Uterus (tissue), 4 donors: ENCODE data around the gene VANGL2. TPM values are rescaled to one million over a fixed set of nuclear protein-coding genes. Genes with fewer than 3 reads are reported as not detected.
"Not testable (repeated sequence)": the region's sequence is repeated elsewhere in the genome, so short reads cannot be mapped to it uniquely, and the experiment has no call there.

ENCODE experiments used
- DNase-seq, 2 donors: peaks; one replicate each; pipeline ENCODE4 v3.0.0-alpha.2; 2019 to 2020
- H3K27ac ChIP-seq, 2 donors: fragments of 200-600 bp; sonication (generic); 1 replicate in 1 of 2; 2 replicates in 1 of 2; pipeline ENCODE4 v1.5.1; 2016 to 2018
- H3K27me3 ChIP-seq, 2 donors: fragments of 200-600 bp; sonication (generic); one replicate each; pipeline ENCODE4 v1.5.1; 2018 to 2019; ENCODE audit warnings: control low read depth in 1 of 2
- H3K36me3 ChIP-seq, 2 donors: fragments of 200-600 bp; sonication (generic); one replicate each; pipeline ENCODE4 v1.5.1; 2019; ENCODE audit warnings: control low read depth in 1 of 2
- H3K4me1 ChIP-seq, 2 donors: fragments of 200-600 bp; sonication (generic); one replicate each; pipeline ENCODE4 v1.5.1; 2018 to 2019; ENCODE audit warnings: control low read depth in 1 of 2
- H3K4me3 ChIP-seq, 2 donors: fragments of 200-600 bp; sonication (generic); 1 replicate in 1 of 2; 2 replicates in 1 of 2; pipeline ENCODE4 v1.5.1; 2018 to 2019; ENCODE audit warnings: mild to moderate bottlenecking in 1 of 2
- H3K9me3 ChIP-seq, 2 donors: fragments of 200-600 bp; sonication (generic); one replicate each; pipeline ENCODE4 v1.5.1; 2019; ENCODE audit warnings: control low read depth in 1 of 2
- POLR2A ChIP-seq, 2 donors: fragments of 450-650 bp; IDR thresholded peaks; one replicate each; pipeline ENCODE4 v1.6.1; 2016; ENCODE audit warnings: antibody characterized with exemption in 2 of 2, mild to moderate bottlenecking in 1 of 2, moderate library complexity in 1 of 2
- intact Hi-C: fragments of 100-400 bp; cut with DNase I; formaldehyde crosslinking; loops from one replicate; pipeline ENCODE4 v1.15.1; 2023; ENCODE audit warnings: low total_unique reads
- total RNA-seq, 4 donors: library from RNA; depleted of rRNA in 3 of 4; stranded (reverse); fragments of >200 nt in 3 of 4; gene quantifications; one replicate each; pipeline versions ENCODE4 v1.1.0 to v1.2.4, GENCODE V29; 2014 to 2023
- TF ChIP-seq, protein P1 (sequence below), 4 experiments: fragments of 200-600 bp in 2 of 4; fragments of 450-650 bp in 2 of 4; sonication (generic) in 2 of 4; IDR thresholded peaks; one replicate each; pipeline ENCODE4 v1.5.1; 2016 to 2019; ENCODE audit warnings: antibody characterized with exemption in 4 of 4, mild to moderate bottlenecking in 2 of 4, moderate library complexity in 1 of 4
- donor health status: DM: yes; HTN: yes; CAD: no.

Gene VANGL2
- total RNA-seq, 4 donors from 2014 or later: 0.26 to 14.1 (median 4.7) TPM

DNA sequence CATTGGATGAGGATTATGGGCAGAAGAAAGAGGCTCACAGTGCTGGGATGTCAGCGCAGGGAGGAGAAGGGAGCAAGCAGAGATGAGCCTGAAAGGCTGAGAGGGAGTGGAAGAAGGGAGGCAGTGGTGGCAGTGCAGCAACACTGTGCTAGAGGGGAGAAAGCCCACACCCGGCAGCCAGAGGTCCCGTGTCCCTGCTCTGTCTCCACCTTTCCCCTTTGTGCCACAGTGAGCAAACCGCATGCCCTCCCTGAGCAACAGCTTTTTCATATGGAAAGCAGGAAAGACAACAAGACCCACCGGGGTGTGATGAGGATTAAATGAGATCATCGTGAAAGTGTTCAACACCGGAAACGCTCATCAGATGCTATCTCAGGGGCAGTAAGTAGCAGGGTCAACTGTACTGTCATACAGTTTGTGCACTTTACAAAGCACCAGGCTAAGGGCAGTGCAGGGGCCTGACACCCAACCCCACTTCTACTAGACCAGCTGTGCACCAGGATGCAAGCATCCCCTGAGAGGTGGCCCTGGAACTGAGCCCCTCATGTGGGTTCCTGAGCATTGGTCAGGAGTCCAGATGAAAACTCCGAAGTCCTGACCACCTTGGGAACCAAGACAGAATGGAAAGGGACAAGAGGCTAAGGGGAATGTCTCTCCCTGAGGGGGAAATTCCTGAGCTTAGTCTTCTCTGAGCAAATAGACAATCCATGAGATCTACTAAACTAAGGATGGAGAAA, 24.4 kb upstream of the VANGL2 start:
- intact Hi-C loops: no loop called here
- no peak overlapping the region for H3K27ac ChIP-seq
- no peak overlapping the region for H3K4me3 ChIP-seq
- H3K36me3 ChIP-seq: no peaks in the 10 kb centered on the region
- no peak for TF ChIP-seq POLR2A (IDR thresholded peaks at IDR 0.05)
- TF ChIP-seq, protein P1, sequence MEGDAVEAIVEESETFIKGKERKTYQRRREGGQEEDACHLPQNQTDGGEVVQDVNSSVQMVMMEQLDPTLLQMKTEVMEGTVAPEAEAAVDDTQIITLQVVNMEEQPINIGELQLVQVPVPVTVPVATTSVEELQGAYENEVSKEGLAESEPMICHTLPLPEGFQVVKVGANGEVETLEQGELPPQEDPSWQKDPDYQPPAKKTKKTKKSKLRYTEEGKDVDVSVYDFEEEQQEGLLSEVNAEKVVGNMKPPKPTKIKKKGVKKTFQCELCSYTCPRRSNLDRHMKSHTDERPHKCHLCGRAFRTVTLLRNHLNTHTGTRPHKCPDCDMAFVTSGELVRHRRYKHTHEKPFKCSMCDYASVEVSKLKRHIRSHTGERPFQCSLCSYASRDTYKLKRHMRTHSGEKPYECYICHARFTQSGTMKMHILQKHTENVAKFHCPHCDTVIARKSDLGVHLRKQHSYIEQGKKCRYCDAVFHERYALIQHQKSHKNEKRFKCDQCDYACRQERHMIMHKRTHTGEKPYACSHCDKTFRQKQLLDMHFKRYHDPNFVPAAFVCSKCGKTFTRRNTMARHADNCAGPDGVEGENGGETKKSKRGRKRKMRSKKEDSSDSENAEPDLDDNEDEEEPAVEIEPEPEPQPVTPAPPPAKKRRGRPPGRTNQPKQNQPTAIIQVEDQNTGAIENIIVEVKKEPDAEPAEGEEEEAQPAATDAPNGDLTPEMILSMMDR (IDR thresholded peaks at IDR 0.05): no peak
- H3K9me3 ChIP-seq: no peaks in the 10 kb centered on the region
- no peak for DNase-seq
- no peaks in the 10 kb centered on the region for H3K27me3 ChIP-seq
- no peaks in the 10 kb centered on the region for H3K4me1 ChIP-seq

DNA sequence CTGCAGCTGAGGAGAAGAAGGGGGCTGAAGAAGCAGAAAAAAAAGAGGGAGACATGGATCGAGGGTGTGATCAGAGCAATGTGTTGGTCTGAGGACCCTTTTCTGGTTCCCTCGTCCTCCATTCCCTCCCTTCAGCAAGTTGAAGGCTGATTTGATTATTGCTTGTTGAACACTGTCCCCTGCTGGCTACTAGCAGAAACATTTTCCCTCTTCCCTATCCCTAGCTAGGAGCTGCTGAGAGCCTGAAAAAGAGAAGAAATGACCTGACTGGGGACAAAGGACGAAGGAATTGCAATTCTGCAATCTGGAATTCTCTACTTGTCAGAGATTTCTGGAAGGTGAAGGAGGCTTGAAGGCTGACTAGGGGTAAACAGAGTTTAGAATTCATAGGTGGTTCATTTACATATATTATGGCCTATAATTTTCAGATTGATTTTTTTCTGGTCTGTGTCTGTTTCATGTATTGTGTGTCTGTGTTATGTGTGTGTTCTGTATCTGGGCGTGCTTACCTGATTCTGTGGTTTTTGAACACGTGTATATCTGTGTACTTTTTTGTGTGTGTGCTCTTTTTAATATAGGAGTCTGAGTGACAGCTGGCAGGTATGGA, 23.7 kb upstream of the VANGL2 start:
- H3K36me3 ChIP-seq: no peaks in the 10 kb centered on the region
- no peak overlapping the region for H3K4me3 ChIP-seq
- no peaks in the 10 kb centered on the region for H3K27me3 ChIP-seq
- TF ChIP-seq POLR2A (IDR thresholded peaks at IDR 0.05): no peak
- TF ChIP-seq, protein P1 (IDR thresholded peaks at IDR 0.05): peak; percentile 58 to 89 (median 83)
- DNase-seq: peak in 1 of 2 donors; percentile 28
- no peak overlapping the region for H3K27ac ChIP-seq
- no peaks in the 10 kb centered on the region for H3K4me1 ChIP-seq
- intact Hi-C loops: no loop called here
- no peaks in the 10 kb centered on the region for H3K9me3 ChIP-seq

DNA sequence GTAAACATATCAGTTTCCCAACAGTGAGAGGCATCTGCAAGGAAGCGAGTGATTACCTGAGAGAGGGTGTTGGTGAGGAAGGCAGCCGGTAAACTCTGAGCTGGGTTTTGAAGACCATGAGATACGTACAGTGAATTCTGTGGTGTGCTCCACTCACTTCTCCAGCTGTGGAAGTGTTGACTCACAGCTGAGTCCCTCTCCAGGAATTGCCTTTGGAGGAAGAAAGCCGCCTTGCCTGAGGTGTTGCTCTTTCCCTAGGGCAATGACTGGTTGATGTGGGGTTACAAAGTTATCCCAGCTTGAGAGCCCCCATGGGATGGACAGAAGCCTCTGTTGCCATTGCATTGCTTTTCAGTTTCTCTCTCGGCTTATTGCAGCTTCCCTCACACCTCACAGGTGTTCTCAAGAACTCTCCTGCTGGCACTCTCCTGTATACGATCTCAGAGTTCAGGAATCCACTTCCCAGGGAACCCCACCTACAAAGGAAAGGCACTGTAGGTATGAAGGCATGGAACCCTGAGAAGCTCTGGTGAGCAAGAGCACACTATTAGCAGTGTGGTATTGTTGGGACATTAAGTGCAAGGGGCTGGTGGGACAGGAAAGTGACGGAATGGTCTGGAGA, 22.7 kb upstream of the VANGL2 start:
- Histone ChIP-seq H3K27ac (no peak overlapping the region), H3K9me3 (no peaks in the 10 kb centered on the region), H3K4me3 (no peak overlapping the region), H3K27me3 (no peaks in the 10 kb centered on the region), H3K4me1 (no peaks in the 10 kb centered on the region), H3K36me3 (no peaks in the 10 kb centered on the region)
- no peak for DNase-seq
- no peak for TF ChIP-seq POLR2A (IDR thresholded peaks at IDR 0.05)
- TF ChIP-seq, protein P1 (IDR thresholded peaks at IDR 0.05): no peak
- intact Hi-C loops: no loop called here

DNA sequence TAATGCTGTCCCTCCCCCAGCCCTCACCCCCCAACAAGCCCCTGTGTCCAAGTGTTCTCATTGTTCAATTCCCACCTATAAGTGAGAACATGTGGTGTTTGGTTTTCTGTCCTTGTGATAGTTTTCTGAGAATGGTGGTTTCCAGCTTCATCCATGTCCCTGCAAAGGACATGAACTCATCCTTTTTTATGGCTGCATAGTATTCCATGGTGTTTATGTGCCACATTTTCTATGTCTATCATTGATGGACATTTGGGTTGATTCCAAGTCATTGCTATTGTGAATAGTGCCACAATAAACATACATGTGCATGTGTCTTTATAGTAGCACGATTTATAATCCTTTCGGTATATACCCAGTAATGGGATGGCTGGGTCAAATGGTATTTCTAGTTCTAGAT, 15.6 kb upstream of the VANGL2 start:
- H3K27ac ChIP-seq, H3K9me3 ChIP-seq, H3K27me3 ChIP-seq, H3K4me3 ChIP-seq, DNase-seq, H3K36me3 ChIP-seq, H3K4me1 ChIP-seq, intact Hi-C loops: not testable (repeated sequence)

DNA sequence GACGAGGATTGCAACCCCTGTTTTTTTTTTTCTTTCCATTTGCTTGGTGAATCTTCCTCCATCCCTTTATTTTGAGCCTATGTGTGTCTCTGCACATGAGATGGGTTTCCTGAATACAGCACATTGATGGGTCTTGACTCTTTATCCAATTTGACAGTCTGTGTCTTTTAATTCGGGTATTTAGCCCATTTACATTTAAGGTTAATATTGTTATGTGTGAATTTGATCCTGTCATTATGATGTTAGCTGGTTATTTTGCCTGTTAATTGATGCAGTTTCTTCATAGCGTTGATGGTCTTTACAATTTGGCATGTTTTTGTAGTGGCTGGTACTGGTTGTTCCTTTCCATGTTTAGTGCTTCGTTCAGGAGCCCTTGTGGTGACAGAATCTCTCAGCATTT, 12.0 kb upstream of the VANGL2 start:
- intact Hi-C loops, H3K4me3 ChIP-seq, H3K4me1 ChIP-seq, H3K27me3 ChIP-seq, H3K36me3 ChIP-seq, DNase-seq, H3K27ac ChIP-seq, H3K9me3 ChIP-seq: not testable (repeated sequence)

DNA sequence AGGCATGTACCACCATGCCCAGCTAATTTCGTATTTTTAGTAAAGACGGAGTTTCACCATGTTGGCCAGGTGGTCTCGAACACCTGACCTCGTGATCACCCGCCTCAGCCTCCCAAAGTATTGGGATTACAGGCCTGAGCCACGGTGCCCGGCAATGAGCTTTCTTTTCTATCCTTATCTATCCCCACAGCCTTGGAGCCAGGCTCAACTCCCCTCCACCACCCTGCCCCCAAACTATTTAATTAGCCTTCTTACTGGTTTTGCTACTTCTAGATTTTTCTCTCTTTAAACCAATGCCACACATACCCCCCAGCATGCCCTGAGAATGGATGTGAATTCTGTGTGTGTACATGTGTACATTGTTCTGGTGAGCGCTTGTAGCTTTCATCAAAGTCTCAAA, 5.7 kb upstream of the VANGL2 start:
- TF ChIP-seq POLR2A (IDR thresholded peaks at IDR 0.05): no peak
- TF ChIP-seq, protein P1 (IDR thresholded peaks at IDR 0.05): no peak
- no peaks in the 10 kb centered on the region for H3K9me3 ChIP-seq
- no peak overlapping the region for H3K27ac ChIP-seq
- no peaks in the 10 kb centered on the region for H3K27me3 ChIP-seq
- no peak overlapping the region for H3K4me3 ChIP-seq
- no peaks in the 10 kb centered on the region for H3K36me3 ChIP-seq
- intact Hi-C loops: no loop called here
- DNase-seq: no peak
- no peaks in the 10 kb centered on the region for H3K4me1 ChIP-seq
